B cell (primary cell): ENCODE data around the gene SOX9. TPM values are rescaled to one million over a fixed set of nuclear protein-coding genes. Genes with fewer than 3 reads are reported as not detected.

Experiments
- ATAC-seq: fragments of 200-7000 bp; cut with Tn5 transposase; one replicate; pipeline ENCODE4 v1.10.0; 2021; ENCODE audit warnings: low read depth, mild to moderate bottlenecking, moderate number of reproducible peaks, moderate library complexity
- CTCF ChIA-PET: fragments of 350-600 bp; sonication (Branson Sonifier 250); formaldehyde crosslinking; loops from one replicate; lab custom pipeline; 2021; ENCODE audit warnings: antibody characterized with exemption, inconsistent platforms; lab: Charles Lee
- POLR2A ChIA-PET: fragments of 350-600 bp; sonication (Branson Sonifier 250); formaldehyde crosslinking; loops from one replicate; lab custom pipeline; 2021; ENCODE audit warnings: antibody characterized with exemption; lab: Charles Lee
- DNase-seq: peaks from one replicate; pipeline ENCODE4 v3.0.0; 2013
- H2AFZ ChIP-seq: 2 replicates; pipeline ENCODE4 v1.6.1; 2012; ENCODE audit warnings: mild to moderate bottlenecking, low read depth, low read length; ENCODE audit not compliant: insufficient read depth, poor library complexity, severe bottlenecking
- H3K27ac ChIP-seq, 2 donors: 1 replicate in 1 of 2; 2 replicates in 1 of 2; pipeline ENCODE4 v1.5.1; 2012 to 2013; ENCODE audit warnings: low read length in 2 of 2, mild to moderate bottlenecking in 2 of 2, moderate library complexity in 1 of 2
- H3K27me3 ChIP-seq, 4 experiments: fragments of 200-600 bp in 1 of 4; sonication (generic) in 1 of 4; replicated peaks in 1 of 4; 1 replicate in 2 of 4; 2 replicates in 2 of 4; pipeline versions ENCODE4 v1.6.1 to v1.7.0; 2013 to 2016; ENCODE audit warnings: low read length in 3 of 4, mild to moderate bottlenecking in 2 of 4, mixed read lengths in 1 of 4, moderate library complexity in 1 of 4; ENCODE audit not compliant: insufficient read depth in 4 of 4, control insufficient read depth in 3 of 4; ENCODE audit errors: control extremely low read depth in 1 of 4
- H3K36me3 ChIP-seq, 2 experiments: replicated peaks in 1 of 2; 1 replicate in 1 of 2; 2 replicates in 1 of 2; pipeline versions ENCODE4 v1.6.1 to v1.7.1; 2013; ENCODE audit warnings: low read length in 1 of 2; ENCODE audit not compliant: insufficient read depth in 2 of 2, control insufficient read depth in 1 of 2; ENCODE audit errors: control extremely low read depth in 1 of 2, extremely low read depth in 1 of 2
- H3K4me1 ChIP-seq, 2 donors: fragments of 200-600 bp in 1 of 2; sonication (generic) in 1 of 2; 1 replicate in 1 of 2; 2 replicates in 1 of 2; pipeline versions ENCODE4 v1.5.1 to v1.6.1; 2013 to 2017; ENCODE audit warnings: low read length in 2 of 2; ENCODE audit not compliant: control insufficient read depth in 2 of 2, insufficient read depth in 2 of 2
- H3K4me2 ChIP-seq: replicated peaks from 2 replicates; pipeline ENCODE3; 2012; ENCODE audit warnings: mild to moderate bottlenecking, low read depth, low read length; ENCODE audit not compliant: poor library complexity, severe bottlenecking
- H3K4me3 ChIP-seq, 5 experiments: fragments of 200-600 bp in 1 of 5; sonication (generic) in 1 of 5; 1 replicate in 3 of 5; 2 replicates in 2 of 5; pipeline versions ENCODE4 v1.5.1 to v1.7.0; 2011 to 2016; ENCODE audit warnings: low read length in 4 of 5, mild to moderate bottlenecking in 4 of 5, low read depth in 2 of 5, control low read depth in 1 of 5, moderate library complexity in 1 of 5; ENCODE audit not compliant: insufficient read depth in 1 of 5; ENCODE audit errors: control extremely low read depth in 1 of 5, extremely low read depth in 1 of 5
- H3K79me2 ChIP-seq: fragments of 200-600 bp; sonication (generic); one replicate; pipeline ENCODE4 v1.6.0; 2016; ENCODE audit warnings: low read length; ENCODE audit not compliant: control insufficient read depth, insufficient read depth
- H3K9ac ChIP-seq: fragments of 200-600 bp; sonication (generic); 2 replicates; pipeline ENCODE4 v1.6.1; 2017; ENCODE audit warnings: mild to moderate bottlenecking, low read length, moderate library complexity
- H3K9me3 ChIP-seq, 3 donors: one replicate each; pipeline versions ENCODE4 v1.6.1 to v1.7.1; 2013; ENCODE audit warnings: low read length in 2 of 3; ENCODE audit not compliant: control insufficient read depth in 2 of 3, insufficient read depth in 1 of 3; ENCODE audit errors: control extremely low read depth in 1 of 3
- H4K20me1 ChIP-seq: 2 replicates; pipeline ENCODE4 v1.6.0; 2012; ENCODE audit warnings: mild to moderate bottlenecking, low read length; ENCODE audit not compliant: insufficient read depth, control insufficient read depth, poor library complexity, severe bottlenecking
- H3K27ac Mint-ChIP-seq: one replicate; pipeline ENCODE4 v1.8.0; 2021; ENCODE audit warnings: mixed read lengths
- H3K27me3 Mint-ChIP-seq: one replicate; pipeline ENCODE4 v1.8.0; 2021; ENCODE audit warnings: mixed read lengths
- H3K4me1 Mint-ChIP-seq: one replicate; pipeline ENCODE4 v1.8.0; 2021; ENCODE audit warnings: mixed read lengths
- H3K4me3 Mint-ChIP-seq: one replicate; pipeline ENCODE4 v1.8.0; 2021; ENCODE audit warnings: mixed read lengths
- H3K9me3 Mint-ChIP-seq: one replicate; pipeline ENCODE4 v1.8.0; 2022; ENCODE audit warnings: mixed read lengths; ENCODE audit not compliant: insufficient read depth
- EZH2 ChIP-seq: IDR thresholded peaks from 2 replicates; pipeline ENCODE4 v1.6.1; 2012; ENCODE audit warnings: borderline replicate concordance, low read depth, mild to moderate bottlenecking, moderate library complexity, low read length; ENCODE audit not compliant: insufficient read depth, poor library complexity, severe bottlenecking
- WGBS: methylation state at CpG from one replicate; pipeline ENCODE4 v1.1.5; 2013; ENCODE audit warnings: missing lambda C conversion rate; ENCODE audit not compliant: insufficient coverage; 5-methylcytosine and 5-hydroxymethylcytosine counted together
- intact Hi-C: fragments of 100-400 bp; cut with micrococcal nuclease; formaldehyde crosslinking; loops from one replicate; pipeline ENCODE4 v1.10.0; 2022
- polyA plus RNA-seq: library from polyadenylated mRNA; depleted of rRNA; stranded (reverse); fragments of >200 nt; gene quantifications from 2 replicates; pipeline ENCODE4 v1.2.3, GENCODE V29; 2012
- total RNA-seq, 2 donors: library from RNA; stranded (reverse); fragments of 120-200 nt in 1 of 2; gene quantifications; 1 replicate in 1 of 2; 2 replicates in 1 of 2; pipeline versions ENCODE4 v1.2.3 to v1.2.4, GENCODE V29; 2013 to 2022
- TF ChIP-seq, protein P1 (sequence below): fragments of 200-600 bp; IDR thresholded peaks from one replicate; pipeline ENCODE4 v1.8.0; 2022; ENCODE audit warnings: antibody characterized with exemption, mild to moderate bottlenecking

Gene SOX9
- total and polyA plus RNA-seq, 2 donors (not counting 1 experiment from before 2014, with no cell fraction given), result 0.03 TPM; not detected in 1

DNA sequence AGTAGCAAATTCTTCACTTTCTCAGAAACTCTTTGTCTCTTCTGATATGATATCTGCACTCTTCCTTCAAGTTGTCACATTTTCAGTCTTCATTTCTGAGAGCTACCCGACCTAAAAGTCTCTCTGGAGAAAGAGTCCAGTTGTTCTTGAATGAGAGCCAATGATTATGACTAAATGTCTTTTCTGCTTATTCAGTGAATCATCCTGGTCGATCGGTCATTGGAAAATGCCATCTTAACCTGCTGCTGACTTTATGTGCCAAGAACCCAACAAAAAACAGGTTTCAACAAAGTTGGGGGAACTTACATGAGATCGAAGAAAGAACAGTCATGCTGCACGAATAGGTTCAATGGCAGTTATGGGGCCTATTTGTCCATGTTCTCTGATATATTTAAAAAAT lies 15.9 kb downstream of the SOX9 start:
- TF ChIP-seq, protein P1, sequence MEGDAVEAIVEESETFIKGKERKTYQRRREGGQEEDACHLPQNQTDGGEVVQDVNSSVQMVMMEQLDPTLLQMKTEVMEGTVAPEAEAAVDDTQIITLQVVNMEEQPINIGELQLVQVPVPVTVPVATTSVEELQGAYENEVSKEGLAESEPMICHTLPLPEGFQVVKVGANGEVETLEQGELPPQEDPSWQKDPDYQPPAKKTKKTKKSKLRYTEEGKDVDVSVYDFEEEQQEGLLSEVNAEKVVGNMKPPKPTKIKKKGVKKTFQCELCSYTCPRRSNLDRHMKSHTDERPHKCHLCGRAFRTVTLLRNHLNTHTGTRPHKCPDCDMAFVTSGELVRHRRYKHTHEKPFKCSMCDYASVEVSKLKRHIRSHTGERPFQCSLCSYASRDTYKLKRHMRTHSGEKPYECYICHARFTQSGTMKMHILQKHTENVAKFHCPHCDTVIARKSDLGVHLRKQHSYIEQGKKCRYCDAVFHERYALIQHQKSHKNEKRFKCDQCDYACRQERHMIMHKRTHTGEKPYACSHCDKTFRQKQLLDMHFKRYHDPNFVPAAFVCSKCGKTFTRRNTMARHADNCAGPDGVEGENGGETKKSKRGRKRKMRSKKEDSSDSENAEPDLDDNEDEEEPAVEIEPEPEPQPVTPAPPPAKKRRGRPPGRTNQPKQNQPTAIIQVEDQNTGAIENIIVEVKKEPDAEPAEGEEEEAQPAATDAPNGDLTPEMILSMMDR, result no peak
- TF ChIP-seq EZH2, result no peak
- no peaks in the 10 kb centered on the region for H3K4me1 ChIP-seq
- no peak overlapping the region for H2AFZ ChIP-seq
- Mint-ChIP-seq H3K27ac (no peak overlapping the region), H3K4me1 (no peaks in the 10 kb centered on the region), H3K4me3 (no peak overlapping the region), H3K9me3 (peaks cover 2% of the 10 kb centered on the region), H3K27me3 (peaks cover 9% of the 10 kb centered on the region)
- POLR2A ChIA-PET, result no interaction called here
- ATAC-seq, result no peak
- CTCF ChIA-PET, result interaction anchor here (0.5 kb wide), 1 partner anchor 320 kb away, joined by 3 read pairs; no protein-coding TSS in a partner anchor
- H4K20me1 ChIP-seq, result no peaks in the 10 kb centered on the region
- no peak for DNase-seq
- 100% methylated on average over 3 of the region's 5 CpGs for WGBS
- H3K27ac ChIP-seq, result no peak overlapping the region
- no peak overlapping the region for H3K4me2 ChIP-seq
- no peaks in the 10 kb centered on the region for H3K79me2 ChIP-seq
- H3K27me3 ChIP-seq, result peaks cover 0 to 4% (median 0%) of the 10 kb centered on the region in 4 experiments
- no peak overlapping the region for H3K4me3 ChIP-seq
- H3K36me3 ChIP-seq, result no peaks in the 10 kb centered on the region
- H3K9ac ChIP-seq, result no peak overlapping the region
- peaks cover 0 to 5% (median 0%) of the 10 kb centered on the region in 3 donors for H3K9me3 ChIP-seq
- intact Hi-C loops, result no loop called here

DNA sequence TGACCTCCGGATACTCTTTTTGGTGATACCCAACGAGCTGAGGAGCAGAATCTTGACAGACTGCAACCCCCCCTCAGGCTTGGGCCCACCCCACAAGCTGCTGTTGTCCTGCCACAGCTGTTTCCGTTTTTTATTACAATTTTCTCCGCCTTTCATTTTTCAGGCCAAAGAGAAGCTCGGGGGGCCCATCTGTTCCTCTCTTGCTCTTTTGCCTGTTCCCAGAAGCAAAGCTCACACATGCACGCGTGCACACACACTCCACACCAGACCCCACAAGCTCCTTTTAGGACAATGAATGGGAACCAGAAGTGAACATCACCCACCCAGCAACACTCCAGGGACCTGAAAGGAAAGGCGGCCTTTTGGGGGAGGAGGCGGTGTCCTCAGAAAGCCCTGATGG lies 16.3 kb downstream of the SOX9 start:
- ATAC-seq (no peak), DNase-seq (no peak)
- intact Hi-C loops, result no loop called here
- peaks cover 2% of the 10 kb centered on the region for H3K9me3 Mint-ChIP-seq
- Histone ChIP-seq H4K20me1 (no peaks in the 10 kb centered on the region), H3K9me3 (peaks cover 0 to 5% (median 0%) of the 10 kb centered on the region in 3 donors), H3K4me1 (no peaks in the 10 kb centered on the region), H3K36me3 (no peaks in the 10 kb centered on the region), H3K9ac (no peak overlapping the region), H3K4me3 (no peak overlapping the region), H3K4me2 (no peak overlapping the region), H3K27me3 (peaks cover 0 to 4% (median 0%) of the 10 kb centered on the region in 4 experiments), H2AFZ (no peak overlapping the region), H3K27ac (no peak overlapping the region), H3K79me2 (no peaks in the 10 kb centered on the region)
- no peak overlapping the region for H3K27ac Mint-ChIP-seq
- H3K4me3 Mint-ChIP-seq, result no peak overlapping the region
- TF ChIP-seq, protein P1, result no peak
- TF ChIP-seq EZH2, result no peak
- H3K4me1 Mint-ChIP-seq, result no peaks in the 10 kb centered on the region
- WGBS, result 80% methylated on average over 5 of the region's 9 CpGs
- CTCF ChIA-PET, result no interaction called here
- POLR2A ChIA-PET, result no interaction called here
- H3K27me3 Mint-ChIP-seq, result peaks cover 9% of the 10 kb centered on the region
